H7 (cell line): ENCODE results near the gene ADGRV1. TPM values are rescaled to one million over a fixed set of nuclear protein-coding genes. Genes with fewer than 3 reads are reported as not detected.

Source experiments
- DNase-seq: peaks from one replicate; pipeline ENCODE4 v3.0.0; 2012
- H3K27me3 ChIP-seq: 2 replicates; pipeline ENCODE4 v1.6.0; 2011; ENCODE audit warnings: mild to moderate bottlenecking, low read length; ENCODE audit not compliant: control insufficient read depth, insufficient read depth
- H3K36me3 ChIP-seq: replicated peaks from 2 replicates; pipeline ENCODE4 v1.5.1; 2011; ENCODE audit warnings: low read length; ENCODE audit not compliant: control insufficient read depth, insufficient read depth
- H3K4me3 ChIP-seq: 2 replicates; pipeline ENCODE4 v1.5.1; 2011; ENCODE audit warnings: low read depth, mild to moderate bottlenecking, control low read depth, low read length, moderate library complexity; ENCODE audit not compliant: insufficient read depth
- total RNA-seq: library from RNA; depleted of rRNA; stranded (reverse); fragments of >200 nt; shearing (Covaris generic); gene quantifications from 2 replicates; pipeline ENCODE4 v1.2.3, GENCODE V29; 2014

The ADGRV1 gene
- total RNA-seq, 1 experiment from 2014 or later, result 28.8 TPM

GRCh38 chr5:91092859-91093783 is 534.5 kb downstream of the ADGRV1 start:
- no peak for DNase-seq
- no peaks in the 10 kb centered on the region for H3K36me3 ChIP-seq
- H3K27me3 ChIP-seq, result no peaks in the 10 kb centered on the region
- H3K4me3 ChIP-seq, result no peak overlapping the region

DNA sequence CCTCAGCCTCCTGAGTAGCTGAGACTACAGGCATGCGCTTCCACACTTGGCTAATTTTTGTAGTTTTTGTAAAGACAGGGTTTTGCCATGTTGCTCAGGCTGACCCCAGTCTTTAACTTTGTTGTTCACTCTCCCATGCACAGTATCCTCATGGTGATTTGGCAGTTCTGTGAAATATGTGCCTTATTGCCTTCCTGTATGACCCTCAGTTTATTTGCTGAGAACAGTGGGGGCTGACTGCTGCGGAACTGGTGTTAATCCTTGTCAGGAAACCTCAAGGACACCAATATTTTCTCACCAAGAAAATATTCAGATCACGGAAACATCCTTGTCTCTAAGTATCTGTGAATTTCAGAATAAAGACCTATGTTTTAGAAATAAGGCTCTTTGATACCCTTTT is 536.7 kb downstream of the ADGRV1 start:
- no peak overlapping the region for H3K4me3 ChIP-seq
- no peaks in the 10 kb centered on the region for H3K36me3 ChIP-seq
- H3K27me3 ChIP-seq, result no peaks in the 10 kb centered on the region
- DNase-seq, result no peak

DNA sequence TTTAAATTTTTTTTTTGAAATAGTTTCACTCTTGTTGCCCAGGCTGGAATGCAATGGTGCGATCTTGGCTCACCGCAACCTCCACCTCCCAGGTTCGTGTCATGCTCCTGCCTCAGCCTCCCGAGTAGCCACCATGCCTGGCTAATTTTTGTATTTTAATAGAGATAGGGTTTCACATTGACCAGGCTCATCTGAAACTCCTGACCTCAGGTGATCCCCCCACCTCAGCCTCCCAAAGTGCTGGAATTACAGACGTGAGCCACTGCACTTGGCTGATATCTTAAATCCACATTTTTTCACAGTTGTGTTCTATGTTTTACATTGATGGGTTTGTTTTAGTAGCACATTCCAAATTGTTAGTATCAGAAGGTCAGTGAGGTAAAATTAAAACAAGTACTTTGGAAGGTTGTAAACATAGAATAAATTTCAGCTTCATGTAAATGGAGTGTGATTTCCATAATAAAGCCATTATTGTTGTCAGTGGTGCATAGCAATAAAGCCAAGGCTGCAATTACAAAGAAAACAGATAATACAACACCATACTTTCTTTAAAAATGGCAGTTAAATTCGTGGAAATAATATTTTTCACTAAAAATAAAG is 537.3 kb downstream of the ADGRV1 start:
- Histone ChIP-seq H3K27me3 (no peaks in the 10 kb centered on the region), H3K4me3 (no peak overlapping the region), H3K36me3 (no peaks in the 10 kb centered on the region)
- DNase-seq, result no peak

DNA sequence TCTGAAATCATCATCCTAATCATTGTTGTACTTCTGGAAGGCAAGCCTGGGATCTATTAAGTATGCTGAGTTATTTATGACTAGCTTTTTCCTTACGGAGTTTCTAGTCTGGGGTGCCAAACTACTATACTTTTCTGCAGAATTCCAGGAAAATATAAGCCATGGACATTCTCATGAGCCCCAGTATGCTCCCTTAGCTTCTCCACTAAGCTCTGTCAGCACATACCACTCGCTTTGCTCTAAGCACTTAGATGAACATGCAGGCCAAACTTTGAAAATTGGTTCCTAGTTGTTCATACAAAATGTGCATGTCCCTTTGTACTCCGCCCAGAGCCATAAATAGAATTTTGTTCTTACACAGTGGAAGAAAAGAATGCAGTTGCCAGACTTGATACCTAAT is 539.9 kb downstream of the ADGRV1 start:
- H3K4me3 ChIP-seq, result no peak overlapping the region
- no peaks in the 10 kb centered on the region for H3K36me3 ChIP-seq
- H3K27me3 ChIP-seq, result no peaks in the 10 kb centered on the region
- DNase-seq, result no peak

- no peaks in the 10 kb centered on the region for H3K36me3 ChIP-seq
- no peaks in the 10 kb centered on the region for H3K27me3 ChIP-seq
- DNase-seq, result peak; percentile 40
- no peak overlapping the region for H3K4me3 ChIP-seq
These were observed 543.2 kb downstream of the ADGRV1 start for GRCh38 chr5:91101600-91102379.

GRCh38 chr5:91103353-91104061 is 544.9 kb downstream of the ADGRV1 start:
- DNase-seq, result no peak
- no peaks in the 10 kb centered on the region for H3K36me3 ChIP-seq
- H3K27me3 ChIP-seq, result no peaks in the 10 kb centered on the region

GRCh38 chr5:91104062-91104448 is 545.5 kb downstream of the ADGRV1 start:
- H3K4me3 ChIP-seq, result no peak overlapping the region
- H3K27me3 ChIP-seq, result no peaks in the 10 kb centered on the region
- DNase-seq, result no peak
- no peaks in the 10 kb centered on the region for H3K36me3 ChIP-seq

More at GRCh38 chr5:91103353-91104061, 544.9 kb downstream of the ADGRV1 start:
- H3K4me3 ChIP-seq, result no peak overlapping the region

- Histone ChIP-seq H3K27me3 (no peaks in the 10 kb centered on the region), H3K36me3 (no peaks in the 10 kb centered on the region), H3K4me3 (no peak overlapping the region)
- DNase-seq, result no peak
These were observed 548.4 kb downstream of the ADGRV1 start for GRCh38 chr5:91106842-91107511.

DNA sequence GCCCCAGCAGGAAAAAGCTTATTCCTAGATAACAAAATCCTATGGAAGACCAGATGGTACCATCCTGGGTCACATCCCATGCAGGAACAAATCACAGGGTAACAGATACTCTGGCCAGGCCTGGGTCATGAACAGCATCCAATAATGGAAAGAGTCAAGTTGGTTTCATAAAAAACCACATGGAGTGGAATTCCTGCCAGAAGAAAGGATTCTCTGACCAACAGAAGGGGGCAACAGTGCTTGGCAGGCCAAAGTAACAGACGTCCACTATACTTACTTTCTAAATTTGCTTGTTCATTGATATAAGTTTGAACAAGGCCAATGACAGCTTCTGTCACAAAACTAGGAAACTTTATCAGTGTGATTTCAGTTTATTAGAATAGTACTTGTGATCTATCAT is 551.0 kb downstream of the ADGRV1 start:
- H3K36me3 ChIP-seq, result no peaks in the 10 kb centered on the region
- no peaks in the 10 kb centered on the region for H3K27me3 ChIP-seq
- DNase-seq, result no peak
- no peak overlapping the region for H3K4me3 ChIP-seq

DNA sequence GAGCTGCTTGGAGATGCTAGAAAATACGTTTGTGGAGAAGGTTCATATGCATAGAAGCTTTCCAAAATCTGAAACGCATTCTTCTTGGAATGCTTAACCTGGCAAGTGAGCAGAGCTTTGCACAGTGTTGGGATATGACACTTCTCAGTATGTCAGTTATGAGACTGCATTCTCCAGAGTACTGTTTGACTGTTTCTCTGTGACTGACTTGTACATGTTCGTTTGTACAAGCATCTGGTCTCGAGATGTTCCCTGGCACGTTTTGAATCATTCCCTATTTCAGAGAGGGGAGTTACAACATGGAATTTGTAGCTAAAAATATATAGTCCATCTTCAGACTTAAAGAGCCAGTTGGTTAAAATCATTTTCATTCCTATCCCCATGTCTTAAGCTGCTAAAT is 552.1 kb downstream of the ADGRV1 start:
- no peaks in the 10 kb centered on the region for H3K27me3 ChIP-seq
- no peaks in the 10 kb centered on the region for H3K36me3 ChIP-seq
- DNase-seq, result no peak
- no peak overlapping the region for H3K4me3 ChIP-seq

- H3K4me3 ChIP-seq, result no peak overlapping the region
- no peak for DNase-seq
- no peaks in the 10 kb centered on the region for H3K36me3 ChIP-seq
- H3K27me3 ChIP-seq, result no peaks in the 10 kb centered on the region
These were observed 553.1 kb downstream of the ADGRV1 start for GRCh38 chr5:91111473-91112238.

DNA sequence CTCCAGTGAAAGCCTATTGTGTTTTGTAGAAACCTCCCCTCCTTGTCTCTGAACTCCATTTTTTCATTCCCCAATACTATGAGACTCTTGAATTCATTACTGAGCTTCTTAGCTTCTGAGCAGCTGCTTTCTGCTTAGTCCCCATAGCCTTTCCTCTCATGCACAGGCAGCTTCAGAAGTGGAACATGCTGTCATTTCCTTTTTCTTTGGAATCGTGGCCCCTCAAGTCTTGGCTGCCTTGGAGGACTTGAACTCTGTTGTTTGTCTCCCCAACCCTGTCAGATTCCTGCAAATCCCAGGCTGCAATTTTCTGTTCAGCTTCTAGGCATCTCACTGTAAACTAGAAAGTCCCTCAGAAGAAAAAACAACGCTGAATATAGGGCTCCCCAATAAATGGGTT is 556.1 kb downstream of the ADGRV1 start:
- no peaks in the 10 kb centered on the region for H3K36me3 ChIP-seq
- H3K27me3 ChIP-seq, result no peaks in the 10 kb centered on the region
- no peak overlapping the region for H3K4me3 ChIP-seq
- DNase-seq, result no peak

- Histone ChIP-seq H3K36me3 (no peaks in the 10 kb centered on the region), H3K4me3 (no peak overlapping the region), H3K27me3 (no peaks in the 10 kb centered on the region)
- no peak for DNase-seq
These were observed 559.8 kb downstream of the ADGRV1 start for GRCh38 chr5:91118354-91118753.
